GM12872 (cell line): ENCODE data around the gene RAB34.

Source experiments
- CTCF ChIP-seq: IDR thresholded peaks from 3 replicates; pipeline ENCODE4 v1.5.1; 2011; ENCODE audit warnings: low read depth, mild to moderate bottlenecking, low read length, moderate library complexity; ENCODE audit not compliant: insufficient read depth

The RAB34 gene

DNA sequence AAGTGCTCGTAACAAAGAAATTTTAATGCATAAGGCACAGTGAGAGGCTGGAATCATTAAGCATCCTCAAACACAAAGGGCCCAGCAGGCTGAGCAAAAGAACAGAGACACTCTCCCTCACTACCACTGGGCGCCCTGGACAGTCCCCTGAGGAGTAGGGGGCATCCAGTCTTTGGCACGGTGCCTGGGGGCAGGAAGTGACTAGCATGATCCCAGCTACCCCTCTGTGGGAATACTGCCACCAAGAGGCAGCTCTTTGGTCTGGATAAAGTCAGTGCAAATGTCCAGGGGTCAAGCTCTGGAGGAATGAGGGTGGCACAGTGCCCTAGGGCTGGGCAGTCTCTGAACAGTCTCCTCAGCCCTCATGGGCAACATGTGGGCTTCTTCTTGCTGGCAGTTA is 3.4 kb downstream of the RAB34 start:
- no peak for TF ChIP-seq CTCF

- no peak for TF ChIP-seq CTCF
These were observed 4.8 kb downstream of the RAB34 start for GRCh38 chr17:28712705-28713415.

DNA sequence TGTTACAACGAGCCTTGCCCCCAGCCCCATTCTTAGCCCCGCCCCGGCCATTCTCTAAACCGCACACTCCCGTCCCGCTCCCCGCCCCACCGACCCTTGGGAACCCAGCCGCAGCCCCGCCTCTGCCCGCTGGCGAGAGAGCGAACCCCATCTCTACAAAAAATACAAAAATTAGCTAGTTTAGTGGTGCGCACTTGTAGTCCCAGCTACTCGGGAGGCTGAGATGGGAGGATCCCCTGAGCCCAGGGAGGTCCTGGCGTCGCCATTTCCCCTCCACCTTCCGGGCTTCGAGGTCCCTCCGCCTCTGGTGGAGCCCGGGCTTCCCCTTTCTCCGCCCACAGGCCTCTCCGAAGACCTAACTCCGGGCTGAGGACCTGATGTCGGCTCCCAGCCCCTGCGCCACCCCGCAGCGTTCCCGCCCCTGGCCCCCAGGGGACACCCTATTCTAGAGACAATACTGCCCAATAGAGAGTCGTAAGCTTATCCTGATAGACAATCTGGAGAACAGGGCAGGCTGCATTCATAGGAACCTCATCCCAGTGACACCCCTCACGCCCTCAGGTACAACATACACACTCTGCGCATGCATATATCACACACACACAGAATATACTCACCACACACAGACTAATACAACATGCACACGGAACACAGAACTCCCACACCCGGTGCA is 5.5 kb downstream of the RAB34 start:
- peak; percentile 41; the same call in 2 of the 3 replicates for TF ChIP-seq CTCF

DNA sequence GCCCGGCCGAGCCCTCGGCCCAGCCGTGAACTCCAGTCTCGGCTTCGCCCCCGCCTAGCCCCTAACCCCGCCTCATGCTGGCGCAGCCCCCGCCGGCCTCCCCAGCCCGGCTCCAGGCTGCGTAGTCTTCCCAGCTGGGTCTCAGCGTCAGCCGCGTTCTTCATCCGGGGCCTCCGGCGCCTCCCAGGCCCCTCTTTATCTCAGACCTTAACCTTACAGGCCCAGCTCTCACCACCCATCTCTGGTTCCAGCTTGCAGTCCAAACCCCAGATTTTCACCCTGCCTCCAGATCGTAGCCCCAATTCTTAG is 6.0 kb downstream of the RAB34 start, which contains the start of gene PROCA1:
Gene PROCA1 (minus strand): TSS at position 166 of the 309 bp plus-strand sequence. CDS start 228 bp downstream, outside the sequence.
- no peak for TF ChIP-seq CTCF

DNA sequence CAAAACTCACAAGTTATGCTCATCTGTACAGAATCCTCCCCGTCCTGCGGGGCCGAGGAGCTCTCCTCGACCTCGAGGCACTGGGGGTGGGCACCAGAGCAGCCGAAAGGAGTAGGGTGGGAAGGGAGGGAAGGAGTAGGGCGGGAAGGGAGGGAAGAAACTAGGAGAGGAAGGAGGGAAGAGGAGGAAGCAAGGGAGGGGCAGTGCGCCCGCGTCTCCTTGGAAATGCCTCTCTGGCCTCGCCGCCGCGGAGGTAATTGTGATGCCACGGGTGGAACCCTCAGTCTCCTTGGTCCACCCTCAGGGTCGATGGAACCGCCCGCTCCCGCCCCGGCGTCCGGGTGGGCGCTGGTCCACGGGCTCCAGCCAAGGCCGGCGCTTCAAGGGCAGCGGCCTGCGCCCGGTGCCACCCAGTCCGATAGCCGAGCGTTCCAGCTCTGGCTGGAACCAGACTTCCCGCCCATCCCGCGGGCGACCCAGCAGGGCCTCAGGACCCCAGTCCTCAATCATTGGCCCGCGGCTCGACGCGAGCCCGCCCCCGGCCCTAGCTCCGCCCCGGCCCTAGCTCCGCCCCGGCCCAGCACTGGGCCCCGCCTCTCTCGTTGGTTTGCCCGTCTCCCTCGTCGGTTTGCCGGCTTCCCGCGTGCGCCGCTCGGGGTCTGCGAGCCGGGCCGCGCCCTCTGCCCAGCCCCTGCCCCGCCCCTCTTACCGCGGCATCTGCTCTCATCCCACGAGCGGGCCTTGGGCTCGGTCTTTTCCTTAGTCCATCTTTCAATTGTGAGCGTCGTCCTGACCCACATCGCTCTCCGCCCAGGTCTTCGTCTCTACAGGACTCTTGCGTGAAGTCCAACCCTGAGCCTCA is 6.6 kb downstream of the RAB34 start:
- no peak for TF ChIP-seq CTCF

DNA sequence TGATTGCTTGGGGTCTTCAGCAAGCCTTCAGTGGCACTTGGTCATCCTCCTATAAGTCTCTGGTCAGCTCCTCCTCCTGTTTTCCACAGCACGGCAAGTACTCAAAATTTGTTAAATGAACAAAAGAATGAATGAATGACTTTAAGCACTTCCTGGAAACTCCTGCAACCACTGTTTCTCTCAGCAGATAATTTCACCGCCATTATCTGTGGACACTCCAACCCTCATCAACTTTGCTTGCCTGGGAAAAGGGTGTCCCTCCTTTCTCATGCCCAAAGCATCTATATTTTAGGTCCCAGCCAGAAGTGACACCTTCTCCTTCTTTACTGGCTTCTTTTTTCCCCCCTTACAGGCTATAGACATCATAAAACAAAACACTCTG is 10.3 kb downstream of the RAB34 start:
- no peak for TF ChIP-seq CTCF
